Natural killer cell (primary cell): ENCODE measurements around the gene HLA-G. TPM values are rescaled to one million over a fixed set of nuclear protein-coding genes. Genes with fewer than 3 reads are reported as not detected.

Experiments used
- ATAC-seq, 3 donors: fragments of 150-1000 bp in 2 of 3; fragments of 200-7000 bp in 1 of 3; cut with Tn5 transposase; 1 replicate in 1 of 3; 2 replicates in 2 of 3; pipeline ENCODE4 v1.10.0; 2021; ENCODE audit warnings: mild to moderate bottlenecking in 2 of 3, moderate library complexity in 2 of 3
- DNase-seq, 2 donors: peaks; one replicate each; pipeline versions ENCODE4 v3.0.0 to v3.0.0-alpha.2; 2013 to 2021; ENCODE audit warnings: mixed read lengths in 1 of 2
- H3K27ac ChIP-seq: one replicate; pipeline ENCODE4 v1.5.1; 2013; ENCODE audit warnings: mild to moderate bottlenecking, low read length
- H3K27me3 ChIP-seq: one replicate; pipeline ENCODE4 v1.6.1; 2013; ENCODE audit warnings: low read length; ENCODE audit not compliant: control insufficient read depth, insufficient read depth
- H3K36me3 ChIP-seq: one replicate; pipeline ENCODE4 v1.6.1; 2013; ENCODE audit warnings: low read length; ENCODE audit not compliant: control insufficient read depth, insufficient read depth
- H3K4me1 ChIP-seq: one replicate; pipeline ENCODE4 v1.6.1; 2013; ENCODE audit warnings: low read length; ENCODE audit not compliant: control insufficient read depth, insufficient read depth
- H3K4me3 ChIP-seq: one replicate; pipeline ENCODE4 v1.5.1; 2013; ENCODE audit warnings: low read length
- H3K9me3 ChIP-seq: one replicate; pipeline ENCODE4 v1.6.1; 2013; ENCODE audit warnings: low read length; ENCODE audit not compliant: control insufficient read depth, insufficient read depth
- H3K27ac Mint-ChIP-seq, 2 donors: one replicate each; pipeline ENCODE4 v1.8.0; 2022; ENCODE audit warnings: mild to moderate bottlenecking in 2 of 2, mixed read lengths in 2 of 2, moderate library complexity in 1 of 2
- H3K27me3 Mint-ChIP-seq, 2 donors: one replicate each; pipeline ENCODE4 v1.8.0; 2022; ENCODE audit warnings: low read depth in 2 of 2, mixed read lengths in 2 of 2
- H3K36me3 Mint-ChIP-seq: one replicate; pipeline ENCODE4 v1.8.0; 2022; ENCODE audit warnings: mixed read lengths
- H3K4me1 Mint-ChIP-seq, 2 donors: one replicate each; pipeline ENCODE4 v1.8.0; 2022; ENCODE audit warnings: mixed read lengths in 2 of 2
- H3K4me3 Mint-ChIP-seq: one replicate; pipeline ENCODE4 v1.8.0; 2022; ENCODE audit warnings: mild to moderate bottlenecking, moderate library complexity, mixed read lengths
- H3K9me3 Mint-ChIP-seq, 2 donors: one replicate each; pipeline ENCODE4 v1.8.0; 2022; ENCODE audit warnings: mixed read lengths in 2 of 2
- WGBS: methylation state at CpG from one replicate; pipeline ENCODE4 v1.1.7; 2013; ENCODE audit warnings: missing lambda C conversion rate; ENCODE audit not compliant: insufficient coverage; 5-methylcytosine and 5-hydroxymethylcytosine counted together
- intact Hi-C: fragments of 100-400 bp; cut with micrococcal nuclease; formaldehyde crosslinking; loops from one replicate; pipeline ENCODE4 v1.14.2; 2022
- total RNA-seq, 4 donors: library from RNA; stranded (reverse); fragments of 120-200 nt in 1 of 4; gene quantifications; one replicate each; pipeline versions ENCODE4 v1.2.3 to v1.2.4, GENCODE V29; 2013 to 2022
- TF ChIP-seq, protein P1 (sequence below): fragments of 200-600 bp; IDR thresholded peaks from one replicate; pipeline ENCODE4 v1.8.0; 2022; ENCODE audit warnings: antibody characterized with exemption

Gene HLA-G
- total RNA-seq, 3 donors from 2014 or later (not counting 1 experiment from before 2014, with no cell fraction given): 1.6 to 7.7 (median 4.0) TPM

- Histone ChIP-seq H3K4me3 (no peak overlapping the region), H3K4me1 (peaks cover 10% of the 10 kb centered on the region), H3K9me3 (no peaks in the 10 kb centered on the region), H3K36me3 (no peaks in the 10 kb centered on the region), H3K27me3 (peaks cover 20% of the 10 kb centered on the region), H3K27ac (no peak overlapping the region)
- WGBS: 72% methylated on average over 3 of the region's 3 CpGs
- Mint-ChIP-seq H3K27me3 (peaks cover 60 to 76% of the 10 kb centered on the region in 2 donors), H3K27ac (no peak overlapping the region), H3K9me3 (no peaks in the 10 kb centered on the region), H3K36me3 (no peaks in the 10 kb centered on the region), H3K4me3 (no peak overlapping the region), H3K4me1 (peaks cover 17 to 21% of the 10 kb centered on the region in 2 donors)
- intact Hi-C loops: no loop called here
- no peak for DNase-seq
- TF ChIP-seq, protein P1, sequence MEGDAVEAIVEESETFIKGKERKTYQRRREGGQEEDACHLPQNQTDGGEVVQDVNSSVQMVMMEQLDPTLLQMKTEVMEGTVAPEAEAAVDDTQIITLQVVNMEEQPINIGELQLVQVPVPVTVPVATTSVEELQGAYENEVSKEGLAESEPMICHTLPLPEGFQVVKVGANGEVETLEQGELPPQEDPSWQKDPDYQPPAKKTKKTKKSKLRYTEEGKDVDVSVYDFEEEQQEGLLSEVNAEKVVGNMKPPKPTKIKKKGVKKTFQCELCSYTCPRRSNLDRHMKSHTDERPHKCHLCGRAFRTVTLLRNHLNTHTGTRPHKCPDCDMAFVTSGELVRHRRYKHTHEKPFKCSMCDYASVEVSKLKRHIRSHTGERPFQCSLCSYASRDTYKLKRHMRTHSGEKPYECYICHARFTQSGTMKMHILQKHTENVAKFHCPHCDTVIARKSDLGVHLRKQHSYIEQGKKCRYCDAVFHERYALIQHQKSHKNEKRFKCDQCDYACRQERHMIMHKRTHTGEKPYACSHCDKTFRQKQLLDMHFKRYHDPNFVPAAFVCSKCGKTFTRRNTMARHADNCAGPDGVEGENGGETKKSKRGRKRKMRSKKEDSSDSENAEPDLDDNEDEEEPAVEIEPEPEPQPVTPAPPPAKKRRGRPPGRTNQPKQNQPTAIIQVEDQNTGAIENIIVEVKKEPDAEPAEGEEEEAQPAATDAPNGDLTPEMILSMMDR: no peak
- ATAC-seq: no peak
These were observed 23.6 kb downstream of the HLA-G start for GRCh38 chr6:29851190-29851589.

DNA sequence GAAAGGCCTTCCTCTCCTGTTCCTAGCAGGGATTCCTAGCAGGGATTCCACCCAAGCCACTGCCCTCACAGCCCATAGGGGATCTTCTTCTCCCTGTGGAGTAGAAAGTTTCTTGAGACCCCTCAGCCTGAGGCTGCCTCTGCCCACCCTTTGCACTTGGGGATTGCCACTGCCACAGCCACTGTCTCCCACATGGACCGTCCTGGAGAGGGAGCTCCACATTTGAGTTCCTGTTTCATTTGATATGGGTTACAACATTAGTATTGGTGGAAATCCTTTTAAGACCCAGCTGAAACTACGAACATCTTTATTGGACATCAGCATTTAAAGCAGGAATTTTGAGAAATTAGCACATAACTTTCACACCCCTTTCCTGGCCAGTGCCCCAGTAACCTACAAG is 25.6 kb downstream of the HLA-G start:
- Histone ChIP-seq H3K9me3 (no peaks in the 10 kb centered on the region), H3K27ac (no peak overlapping the region), H3K4me1 (peaks cover 7% of the 10 kb centered on the region), H3K36me3 (no peaks in the 10 kb centered on the region), H3K27me3 (peaks cover 11% of the 10 kb centered on the region), H3K4me3 (no peak overlapping the region)
- H3K4me3 Mint-ChIP-seq: no peak overlapping the region
- TF ChIP-seq, protein P1: no peak
- no peak overlapping the region for H3K27ac Mint-ChIP-seq
- ATAC-seq (no peak), DNase-seq (no peak)
- no peaks in the 10 kb centered on the region for H3K9me3 Mint-ChIP-seq
- peaks cover 12 to 16% of the 10 kb centered on the region in 2 donors for H3K4me1 Mint-ChIP-seq
- intact Hi-C loops: no loop called here
- H3K36me3 Mint-ChIP-seq: no peaks in the 10 kb centered on the region
- H3K27me3 Mint-ChIP-seq: peaks cover 61 to 78% of the 10 kb centered on the region in 2 donors
- WGBS: 71% methylated on average over 2 of the region's 2 CpGs

- Histone ChIP-seq H3K36me3 (no peaks in the 10 kb centered on the region), H3K4me3 (no peak overlapping the region), H3K27me3 (no peaks in the 10 kb centered on the region), H3K27ac (no peak overlapping the region), H3K9me3 (no peaks in the 10 kb centered on the region), H3K4me1 (no peaks in the 10 kb centered on the region)
- Mint-ChIP-seq H3K4me1 (peaks cover 5% of the 10 kb centered on the region in 2 donors), H3K27me3 (peaks cover 48 to 72% of the 10 kb centered on the region in 2 donors), H3K27ac (no peak overlapping the region), H3K4me3 (no peak overlapping the region), H3K36me3 (no peaks in the 10 kb centered on the region), H3K9me3 (no peaks in the 10 kb centered on the region)
- DNase-seq (no peak), ATAC-seq (no peak)
- WGBS: no CpG with 5 or more reads among the region's 1 CpG
- intact Hi-C loops: no loop called here
- TF ChIP-seq, protein P1: no peak
These were observed 30.4 kb downstream of the HLA-G start for GRCh38 chr6:29858006-29858405.

- ATAC-seq: no peak
- TF ChIP-seq, protein P1: no peak
These were observed 34.1 kb downstream of the HLA-G start for GRCh38 chr6:29861521-29862255.

More at GRCh38 chr6:29861521-29862255, 34.1 kb downstream of the HLA-G start:
- peaks cover 8% of the 10 kb centered on the region for H3K27me3 ChIP-seq
- WGBS: 75% methylated on average over 6 of the region's 6 CpGs
- intact Hi-C loops: no loop called here
- H3K4me1 ChIP-seq: no peaks in the 10 kb centered on the region
- H3K9me3 ChIP-seq: no peaks in the 10 kb centered on the region
- H3K4me3 ChIP-seq: no peak overlapping the region
- no peak for DNase-seq
- no peaks in the 10 kb centered on the region for H3K9me3 Mint-ChIP-seq
- H3K27me3 Mint-ChIP-seq: peaks cover 49 to 74% of the 10 kb centered on the region in 2 donors
- H3K36me3 ChIP-seq: no peaks in the 10 kb centered on the region
- no peak overlapping the region for H3K4me3 Mint-ChIP-seq
- no peaks in the 10 kb centered on the region for H3K36me3 Mint-ChIP-seq
- no peaks in the 10 kb centered on the region for H3K4me1 Mint-ChIP-seq
- H3K27ac Mint-ChIP-seq: no peak overlapping the region
- H3K27ac ChIP-seq: no peak overlapping the region
